ENCODE results near the gene FAM228B.

DNA sequence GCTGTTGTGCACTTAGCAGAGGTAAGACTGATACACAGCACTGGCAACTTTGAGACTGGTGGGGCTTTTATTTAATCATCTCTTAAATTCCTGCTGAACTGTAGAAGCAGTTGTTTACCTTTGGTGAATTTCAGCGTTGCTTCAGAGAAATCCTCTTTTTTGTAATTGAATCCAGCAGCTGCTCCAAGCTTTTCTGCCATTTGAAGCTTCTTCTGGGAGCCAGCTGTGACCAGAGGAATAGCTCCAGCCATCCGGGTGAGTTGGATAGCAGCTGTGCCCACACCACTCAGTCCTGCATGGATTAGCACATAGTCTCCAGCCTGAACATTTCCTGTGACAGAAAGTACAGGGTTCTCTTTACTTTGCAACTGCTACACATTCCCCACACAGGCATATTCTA, 42.6 kb upstream of the FAM228B start:
- TF ChIP-seq ZNF274 (IDR thresholded peaks at IDR 0.05; ENCODE audit: low read depth, low read length) (no peak), SUZ12 (IDR thresholded peaks at IDR 0.05; ENCODE audit: extremely low read depth, insufficient read depth, insufficient read length) (no peak)

All from NT2/D1 (cell line).